ENCODE measurements around the gene UGP2.
A peak's percentile ranks its signal among the peaks of the same experiment; 100 is the strongest.
"Not testable (repeated sequence)": the region's sequence is repeated elsewhere in the genome, so short reads cannot be mapped to it uniquely, and the experiment has no call there.

UGP2 gene

GRCh38 chr2:63841254-63842022, at the start of gene UGP2:
UGP2 (plus strand) TSS chr2:63841896; CDS start chr2:63842186, 290 bp downstream.
- peak within 1 kb of the TSS; percentile 99 for H3K4me3 Mint-ChIP-seq
- H3K27me3 Mint-ChIP-seq, result no peaks in the 10 kb centered on the region
- no peaks in the 10 kb centered on the region for H3K9me3 Mint-ChIP-seq (ENCODE audit: low read depth)
- peak within 1 kb of the TSS; percentile 99 for H3K27ac Mint-ChIP-seq
- H3K4me1 Mint-ChIP-seq (ENCODE audit: low read depth), result peaks cover 49% of the 10 kb centered on the region
- peaks cover 2% of the 10 kb centered on the region for H3K36me3 Mint-ChIP-seq

GRCh38 chr2:63792530-63792929, 49.2 kb upstream of the UGP2 start:
- Mint-ChIP-seq H3K27me3 (peaks cover 2% of the 10 kb centered on the region), H3K9me3 (ENCODE audit: low read depth) (no peaks in the 10 kb centered on the region), H3K27ac (no peak overlapping the region), H3K36me3 (peaks cover 4% of the 10 kb centered on the region), H3K4me1 (ENCODE audit: low read depth) (peaks cover 3% of the 10 kb centered on the region), H3K4me3 (no peak overlapping the region)

- H3K4me1 Mint-ChIP-seq (ENCODE audit: low read depth), result peaks cover 3% of the 10 kb centered on the region
- H3K36me3 Mint-ChIP-seq, result peaks cover 6% of the 10 kb centered on the region
- H3K27ac Mint-ChIP-seq, result no peak overlapping the region
- no peaks in the 10 kb centered on the region for H3K9me3 Mint-ChIP-seq (ENCODE audit: low read depth)
- H3K27me3 Mint-ChIP-seq, result peaks cover 2% of the 10 kb centered on the region
- no peak overlapping the region for H3K4me3 Mint-ChIP-seq
Observed at GRCh38 chr2:63796366-63796765, 45.3 kb upstream of the UGP2 start.

- Mint-ChIP-seq H3K27ac (no peak overlapping the region), H3K4me1 (ENCODE audit: low read depth) (peaks cover 3% of the 10 kb centered on the region), H3K27me3 (peaks cover 2% of the 10 kb centered on the region), H3K9me3 (ENCODE audit: low read depth) (no peaks in the 10 kb centered on the region), H3K4me3 (no peak overlapping the region), H3K36me3 (peaks cover 6% of the 10 kb centered on the region)
Observed at GRCh38 chr2:63796796-63797195, 44.9 kb upstream of the UGP2 start.

- peaks cover 4% of the 10 kb centered on the region for H3K9me3 Mint-ChIP-seq (ENCODE audit: low read depth)
Observed at GRCh38 chr2:63801455-63801854, 40.2 kb upstream of the UGP2 start.

GRCh38 chr2:63805412-63805811, 36.3 kb upstream of the UGP2 start:
- no peak overlapping the region for H3K4me3 Mint-ChIP-seq
- peaks cover 4% of the 10 kb centered on the region for H3K9me3 Mint-ChIP-seq (ENCODE audit: low read depth)
- H3K4me1 Mint-ChIP-seq (ENCODE audit: low read depth), result no peaks in the 10 kb centered on the region
- no peak overlapping the region for H3K27ac Mint-ChIP-seq
- peaks cover 2% of the 10 kb centered on the region for H3K36me3 Mint-ChIP-seq
- no peaks in the 10 kb centered on the region for H3K27me3 Mint-ChIP-seq

More at GRCh38 chr2:63801455-63801854, 40.2 kb upstream of the UGP2 start:
- no peaks in the 10 kb centered on the region for H3K27me3 Mint-ChIP-seq
- H3K27ac Mint-ChIP-seq, result no peak overlapping the region
- H3K4me3 Mint-ChIP-seq, result no peak overlapping the region
- H3K36me3 Mint-ChIP-seq, result peaks cover 2% of the 10 kb centered on the region
- H3K4me1 Mint-ChIP-seq (ENCODE audit: low read depth), result no peaks in the 10 kb centered on the region

- H3K27ac Mint-ChIP-seq; H3K4me1 Mint-ChIP-seq (ENCODE audit: low read depth); H3K36me3 Mint-ChIP-seq; H3K27me3 Mint-ChIP-seq; H3K9me3 Mint-ChIP-seq (ENCODE audit: low read depth); H3K4me3 Mint-ChIP-seq: not testable (repeated sequence)
Observed at GRCh38 chr2:63808036-63808435, 33.7 kb upstream of the UGP2 start.

GRCh38 chr2:63808911-63809310, 32.8 kb upstream of the UGP2 start:
- H3K36me3 Mint-ChIP-seq; H3K27me3 Mint-ChIP-seq; H3K27ac Mint-ChIP-seq; H3K4me1 Mint-ChIP-seq (ENCODE audit: low read depth); H3K9me3 Mint-ChIP-seq (ENCODE audit: low read depth); H3K4me3 Mint-ChIP-seq: not testable (repeated sequence)

- H3K9me3 Mint-ChIP-seq (ENCODE audit: low read depth), result peaks cover 2% of the 10 kb centered on the region
- H3K4me1 Mint-ChIP-seq (ENCODE audit: low read depth), result no peaks in the 10 kb centered on the region
- H3K4me3 Mint-ChIP-seq, result no peak overlapping the region
- H3K36me3 Mint-ChIP-seq, result peaks cover 2% of the 10 kb centered on the region
- no peak overlapping the region for H3K27ac Mint-ChIP-seq
- no peaks in the 10 kb centered on the region for H3K27me3 Mint-ChIP-seq
Observed at GRCh38 chr2:63811063-63811462, 30.6 kb upstream of the UGP2 start.

GRCh38 chr2:63811870-63812269, 29.8 kb upstream of the UGP2 start:
- not testable (repeated sequence) for H3K4me3 Mint-ChIP-seq; H3K9me3 Mint-ChIP-seq (ENCODE audit: low read depth); H3K36me3 Mint-ChIP-seq; H3K27me3 Mint-ChIP-seq; H3K27ac Mint-ChIP-seq; H3K4me1 Mint-ChIP-seq (ENCODE audit: low read depth)

- Mint-ChIP-seq H3K4me3 (no peak overlapping the region), H3K27me3 (no peaks in the 10 kb centered on the region), H3K9me3 (ENCODE audit: low read depth) (no peaks in the 10 kb centered on the region), H3K27ac (no peak overlapping the region), H3K36me3 (no peaks in the 10 kb centered on the region), H3K4me1 (ENCODE audit: low read depth) (no peaks in the 10 kb centered on the region)
Observed at GRCh38 chr2:63814114-63814513, 27.6 kb upstream of the UGP2 start.

GRCh38 chr2:63817382-63817781, 24.3 kb upstream of the UGP2 start:
- no peak overlapping the region for H3K4me3 Mint-ChIP-seq
- H3K36me3 Mint-ChIP-seq, result no peaks in the 10 kb centered on the region
- no peaks in the 10 kb centered on the region for H3K9me3 Mint-ChIP-seq (ENCODE audit: low read depth)
- H3K4me1 Mint-ChIP-seq (ENCODE audit: low read depth), result no peaks in the 10 kb centered on the region
- H3K27ac Mint-ChIP-seq, result no peak overlapping the region
- H3K27me3 Mint-ChIP-seq, result no peaks in the 10 kb centered on the region

GRCh38 chr2:63818271-63818670, 23.4 kb upstream of the UGP2 start:
- no peak overlapping the region for H3K27ac Mint-ChIP-seq
- no peak overlapping the region for H3K4me3 Mint-ChIP-seq
- no peaks in the 10 kb centered on the region for H3K9me3 Mint-ChIP-seq (ENCODE audit: low read depth)
- no peaks in the 10 kb centered on the region for H3K4me1 Mint-ChIP-seq (ENCODE audit: low read depth)
- no peaks in the 10 kb centered on the region for H3K36me3 Mint-ChIP-seq
- no peaks in the 10 kb centered on the region for H3K27me3 Mint-ChIP-seq

GRCh38 chr2:63819256-63819655, 22.4 kb upstream of the UGP2 start:
- Mint-ChIP-seq H3K9me3 (ENCODE audit: low read depth) (no peaks in the 10 kb centered on the region), H3K27me3 (peaks cover 3% of the 10 kb centered on the region), H3K36me3 (peaks cover 4% of the 10 kb centered on the region), H3K27ac (no peak overlapping the region), H3K4me3 (no peak overlapping the region), H3K4me1 (ENCODE audit: low read depth) (no peaks in the 10 kb centered on the region)

GRCh38 chr2:63819765-63820717, 21.7 kb upstream of the UGP2 start:
- Mint-ChIP-seq H3K9me3 (ENCODE audit: low read depth) (no peaks in the 10 kb centered on the region), H3K4me1 (ENCODE audit: low read depth) (no peaks in the 10 kb centered on the region), H3K36me3 (peaks cover 4% of the 10 kb centered on the region), H3K27me3 (peaks cover 3% of the 10 kb centered on the region), H3K27ac (no peak overlapping the region), H3K4me3 (no peak overlapping the region)

Data from activated naive CD8-positive, alpha-beta T cell (primary cell).